ENCODE measurements around the gene RPAIN.
A peak's percentile ranks its signal among the peaks of the same experiment; 100 is the strongest.

The RPAIN gene

GRCh38 chr17:5381542-5381941 is 38.4 kb upstream of the RPAIN start:
- TF ChIP-seq CTCF (IDR thresholded peaks at IDR 0.05; ENCODE audit: extremely low read depth, missing control alignments) = no peak
- no peak for DNase-seq (ENCODE audit: low spot score)

GRCh38 chr17:5391678-5392077 is 28.3 kb upstream of the RPAIN start:
- DNase-seq (ENCODE audit: low spot score) = no peak
- TF ChIP-seq CTCF (IDR thresholded peaks at IDR 0.05; ENCODE audit: extremely low read depth, missing control alignments) = no peak

- no peak for TF ChIP-seq CTCF (IDR thresholded peaks at IDR 0.05; ENCODE audit: extremely low read depth, missing control alignments)
- no peak for DNase-seq (ENCODE audit: low spot score)
These were observed 23.4 kb upstream of the RPAIN start for GRCh38 chr17:5396612-5397011.

GRCh38 chr17:5399767-5400166 is 20.2 kb upstream of the RPAIN start:
- TF ChIP-seq CTCF (IDR thresholded peaks at IDR 0.05; ENCODE audit: extremely low read depth, missing control alignments) = no peak
- no peak for DNase-seq (ENCODE audit: low spot score)

- no peak for TF ChIP-seq CTCF (IDR thresholded peaks at IDR 0.05; ENCODE audit: extremely low read depth, missing control alignments)
These were observed 14.6 kb upstream of the RPAIN start for GRCh38 chr17:5405400-5405799.

GRCh38 chr17:5408186-5408585 is 11.8 kb upstream of the RPAIN start:
- DNase-seq (ENCODE audit: low spot score) = no peak
- no peak for TF ChIP-seq CTCF (IDR thresholded peaks at IDR 0.05; ENCODE audit: extremely low read depth, missing control alignments)

More at GRCh38 chr17:5405400-5405799, 14.6 kb upstream of the RPAIN start:
- DNase-seq (ENCODE audit: low spot score) = no peak

GRCh38 chr17:5410594-5411272 is 9.2 kb upstream of the RPAIN start:
- DNase-seq (ENCODE audit: low spot score) = peak; percentile 25
- TF ChIP-seq CTCF (IDR thresholded peaks at IDR 0.05; ENCODE audit: extremely low read depth, missing control alignments) = no peak
